H9 (cell line): ENCODE data around the gene TMEM181. TPM values are rescaled to one million over a fixed set of nuclear protein-coding genes. Genes with fewer than 3 reads are reported as not detected.
"Not testable (repeated sequence)": the region's sequence is repeated elsewhere in the genome, so short reads cannot be mapped to it uniquely, and the experiment has no call there.

ENCODE experiments used
- DNase-seq: peaks from one replicate; pipeline ENCODE4 v3.0.0-alpha.2; 2017
- H2AFZ ChIP-seq: one replicate; pipeline ENCODE4 v1.6.1; 2013; ENCODE audit warnings: mild to moderate bottlenecking, low read length, control low read depth, moderate library complexity
- H2AK5ac ChIP-seq: 2 replicates; pipeline ENCODE4 v1.6.1; 2013; ENCODE audit warnings: low read length, control low read depth, mixed read lengths; ENCODE audit not compliant: insufficient read length
- H2BK120ac ChIP-seq: one replicate; pipeline ENCODE4 v1.6.1; 2013; ENCODE audit warnings: low read depth, mild to moderate bottlenecking, low read length, control low read depth, inconsistent platforms; ENCODE audit not compliant: poor library complexity, severe bottlenecking
- H2BK12ac ChIP-seq: 2 replicates; pipeline ENCODE4 v1.6.1; 2013; ENCODE audit warnings: low read length, control low read depth, mixed read lengths, low read depth; ENCODE audit not compliant: insufficient read length
- H2BK15ac ChIP-seq: 2 replicates; pipeline ENCODE4 v1.6.1; 2013; ENCODE audit warnings: low read depth, low read length, control low read depth
- H2BK20ac ChIP-seq: one replicate; pipeline ENCODE4 v1.6.1; 2013; ENCODE audit warnings: low read depth, mild to moderate bottlenecking, low read length, control low read depth, inconsistent platforms; ENCODE audit not compliant: poor library complexity, severe bottlenecking
- H2BK5ac ChIP-seq: 2 replicates; pipeline ENCODE4 v1.6.1; 2013; ENCODE audit warnings: low read length, control low read depth, mixed read lengths; ENCODE audit not compliant: insufficient read length
- H3K14ac ChIP-seq: 2 replicates; pipeline ENCODE4 v1.6.1; 2013; ENCODE audit warnings: low read length, control low read depth; ENCODE audit not compliant: insufficient read depth
- H3K18ac ChIP-seq: 2 replicates; pipeline ENCODE4 v1.6.1; 2013; ENCODE audit warnings: low read depth, mild to moderate bottlenecking, mixed read lengths, low read length, control low read depth; ENCODE audit not compliant: insufficient read length
- H3K23ac ChIP-seq: 2 replicates; pipeline ENCODE4 v1.6.1; 2013; ENCODE audit warnings: low read length, control low read depth, mixed read lengths, low read depth; ENCODE audit not compliant: insufficient read length
- H3K23me2 ChIP-seq: 2 replicates; pipeline ENCODE4 v1.6.1; 2013; ENCODE audit warnings: low read depth, mild to moderate bottlenecking, mixed read lengths, low read length, control low read depth; ENCODE audit not compliant: insufficient read length, poor library complexity, severe bottlenecking
- H3K27ac ChIP-seq: 2 replicates; pipeline ENCODE4 v1.5.1; 2013; ENCODE audit warnings: low read length, control low read depth, mixed read lengths, low read depth; ENCODE audit not compliant: insufficient read length
- H3K27me3 ChIP-seq: 2 replicates; pipeline ENCODE4 v1.6.1; 2013; ENCODE audit warnings: low read length, control low read depth, inconsistent platforms; ENCODE audit not compliant: insufficient read depth
- H3K4ac ChIP-seq: 2 replicates; pipeline ENCODE4 v1.6.1; 2013; ENCODE audit warnings: low read depth, mild to moderate bottlenecking, control low read depth, inconsistent platforms, low read length, moderate library complexity
- H3K4me1 ChIP-seq: 2 replicates; pipeline ENCODE4 v1.6.1; 2013; ENCODE audit warnings: low read length, control low read depth, inconsistent platforms; ENCODE audit not compliant: insufficient read depth
- H3K4me2 ChIP-seq: 2 replicates; pipeline ENCODE4 v1.6.1; 2013; ENCODE audit warnings: low read length, control low read depth, mixed read lengths; ENCODE audit not compliant: insufficient read length, insufficient read depth
- H3K56ac ChIP-seq: 2 replicates; pipeline ENCODE4 v1.6.1; 2013; ENCODE audit warnings: low read depth, mild to moderate bottlenecking, mixed read lengths, low read length, control low read depth; ENCODE audit not compliant: insufficient read length
- H3K79me1 ChIP-seq: 2 replicates; pipeline ENCODE4 v1.6.1; 2013; ENCODE audit warnings: low read depth, mild to moderate bottlenecking, moderate library complexity, low read length, control low read depth, inconsistent platforms; ENCODE audit not compliant: insufficient read depth, poor library complexity, severe bottlenecking
- H3K79me2 ChIP-seq: 2 replicates; pipeline ENCODE4 v1.6.1; 2013; ENCODE audit warnings: low read length, control low read depth, inconsistent platforms; ENCODE audit not compliant: insufficient read depth
- H3K9ac ChIP-seq: 2 replicates; pipeline ENCODE4 v1.6.1; 2013; ENCODE audit warnings: low read length, control low read depth, mixed read lengths; ENCODE audit not compliant: insufficient read length; ENCODE audit errors: extremely low read depth
- H3K9me3 ChIP-seq: one replicate; pipeline ENCODE4 v1.6.1; 2013; ENCODE audit warnings: low read depth, low read length, inconsistent platforms; ENCODE audit not compliant: control insufficient read depth
- H3T11ph ChIP-seq: one replicate; pipeline ENCODE4 v1.6.1; 2013; ENCODE audit warnings: mild to moderate bottlenecking, low read length, control low read depth, inconsistent platforms
- H4K20me1 ChIP-seq: one replicate; pipeline ENCODE4 v1.6.1; 2013; ENCODE audit not compliant: control insufficient read depth, insufficient read length, insufficient read depth
- H4K5ac ChIP-seq: 2 replicates; pipeline ENCODE4 v1.6.1; 2013; ENCODE audit warnings: low read depth, mild to moderate bottlenecking, mixed read lengths, low read length, control low read depth; ENCODE audit not compliant: insufficient read length
- H4K8ac ChIP-seq: replicated peaks from 2 replicates; pipeline ENCODE4 v1.6.1; 2013; ENCODE audit warnings: low read length, control low read depth, mixed read lengths, low read depth; ENCODE audit not compliant: insufficient read length
- H4K91ac ChIP-seq: 2 replicates; pipeline ENCODE4 v1.6.1; 2013; ENCODE audit warnings: low read depth, mild to moderate bottlenecking, moderate library complexity, mixed read lengths, low read length, control low read depth; ENCODE audit not compliant: insufficient read length
- H3K27ac Mint-ChIP-seq, 3 experiments: 2 replicates in 2 of 3; 3 replicates in 1 of 3; pipeline ENCODE4 v1.8.0; 2020 to 2021; ENCODE audit warnings: mixed read lengths in 3 of 3, mild to moderate bottlenecking in 1 of 3, moderate library complexity in 1 of 3
- H3K27me3 Mint-ChIP-seq: 2 replicates; pipeline ENCODE4 v1.8.0; 2021; ENCODE audit warnings: low read depth, mild to moderate bottlenecking, moderate library complexity, mixed read lengths
- H3K36me3 Mint-ChIP-seq, 3 experiments: 2 replicates in 2 of 3; 3 replicates in 1 of 3; pipeline ENCODE4 v1.8.0; 2020 to 2021; ENCODE audit warnings: low read depth in 3 of 3, mixed read lengths in 3 of 3; ENCODE audit not compliant: insufficient read depth in 1 of 3
- H3K4me1 Mint-ChIP-seq, 2 experiments: 2 replicates each; pipeline ENCODE4 v1.8.0; 2020; ENCODE audit warnings: mixed read lengths in 2 of 2
- H3K4me3 Mint-ChIP-seq, 2 experiments: 2 replicates in 1 of 2; 3 replicates in 1 of 2; pipeline ENCODE4 v1.8.0; 2020 to 2021; ENCODE audit warnings: mild to moderate bottlenecking in 2 of 2, mixed read lengths in 2 of 2, moderate library complexity in 1 of 2
- H3K9me3 Mint-ChIP-seq, 2 experiments: 2 replicates in 1 of 2; 3 replicates in 1 of 2; pipeline ENCODE4 v1.8.0; 2020; ENCODE audit warnings: mild to moderate bottlenecking in 2 of 2, mixed read lengths in 2 of 2, moderate library complexity in 1 of 2
- WGBS: extraction: QIAGEN DNeasy Blood & Tissue Kit; methylation state at CpG from one replicate; pipeline ENCODE4 v1.1.7; 2013; ENCODE audit warnings: missing lambda C conversion rate, low lambda C conversion rate, mixed read lengths; ENCODE audit not compliant: insufficient read length; ENCODE audit errors: extremely low coverage; 5-methylcytosine and 5-hydroxymethylcytosine counted together
- total RNA-seq: library from RNA; stranded (reverse); gene quantifications from 2 replicates; pipeline ENCODE4 v1.2.1, GENCODE V29; 2021
- TF ChIP-seq, protein P1 (sequence below): fragments of 200-600 bp; sonication (generic); conservative IDR thresholded peaks from 3 replicates; pipeline ENCODE4 v1.8.0; 2021; ENCODE audit warnings: antibody characterized with exemption, mild to moderate bottlenecking

The TMEM181 gene
- total RNA-seq, 1 experiment from 2014 or later = 24.4 TPM

DNA sequence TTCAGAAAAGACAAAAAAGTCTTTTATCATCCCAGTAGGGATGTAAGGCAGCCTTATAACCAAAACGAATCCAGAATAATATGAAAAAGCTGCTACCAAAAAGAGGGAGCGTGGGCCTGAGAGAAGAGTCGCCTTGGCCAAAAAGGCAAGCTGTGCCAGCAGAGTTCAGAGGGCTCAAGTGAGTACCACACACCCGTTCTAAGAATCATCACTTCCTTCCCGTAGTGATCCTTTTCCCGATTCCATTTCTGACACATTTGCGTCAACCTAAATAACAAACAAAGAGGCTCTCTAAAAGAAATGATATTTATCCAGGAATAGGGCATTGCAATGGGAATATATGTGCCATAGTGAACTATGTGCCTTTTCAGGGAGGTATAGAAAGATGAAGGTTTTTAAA, 3.8 kb upstream of the TMEM181 start:
- Mint-ChIP-seq H3K36me3 (peaks cover 0 to under 1% (median 0%) of the 10 kb centered on the region in 3 experiments; a peak in 1 of 7 replicates), H3K27ac (no peak overlapping the region)
- no peak overlapping the region for H3K4me2 ChIP-seq

GRCh38 chr6:158557110-158557509, 2.8 kb upstream of the TMEM181 start:
- H3K27ac ChIP-seq, H3K4me1 ChIP-seq, DNase-seq, H4K8ac ChIP-seq, H4K91ac ChIP-seq, H2BK15ac ChIP-seq, H3K56ac ChIP-seq, H3T11ph ChIP-seq, H2BK120ac ChIP-seq, H2BK20ac ChIP-seq, H4K20me1 ChIP-seq, H3K27me3 ChIP-seq, H3K9me3 ChIP-seq, H3K14ac ChIP-seq, H3K23ac ChIP-seq, H3K4ac ChIP-seq, H3K27ac Mint-ChIP-seq, H3K79me1 ChIP-seq, H3K9me3 Mint-ChIP-seq, H3K27me3 Mint-ChIP-seq, H2BK5ac ChIP-seq, H3K18ac ChIP-seq, H2BK12ac ChIP-seq, H3K36me3 Mint-ChIP-seq, H2AK5ac ChIP-seq, H3K4me3 Mint-ChIP-seq, H3K23me2 ChIP-seq, H4K5ac ChIP-seq, H2AFZ ChIP-seq, H3K79me2 ChIP-seq, H3K9ac ChIP-seq, H3K4me2 ChIP-seq: not testable (repeated sequence)
- peaks cover 24 to 25% of the 10 kb centered on the region in 2 experiments for H3K4me1 Mint-ChIP-seq
- no CpG with 5 or more reads among the region's 3 CpGs for WGBS

More for the DNA sequence above, 3.8 kb upstream of the TMEM181 start:
- no peak for DNase-seq
- Histone ChIP-seq H2BK12ac (no peak overlapping the region), H3T11ph (no peak overlapping the region), H3K79me1 (no peaks in the 10 kb centered on the region), H2AFZ (no peak overlapping the region), H3K4ac (no peak overlapping the region), H3K79me2 (peaks cover 1% of the 10 kb centered on the region; the same call in 1 of the 2 replicates), H3K9ac (no peak overlapping the region), H3K18ac (no peak overlapping the region), H3K4me1 (peaks cover 5% of the 10 kb centered on the region; the same call in 1 of the 2 replicates), H3K14ac (no peak overlapping the region), H2BK20ac (no peak overlapping the region), H2AK5ac (no peak overlapping the region), H4K91ac (no peak overlapping the region), H2BK120ac (no peak overlapping the region), H2BK5ac (no peak overlapping the region), H3K23me2 (peaks cover 4% of the 10 kb centered on the region), H4K8ac (no peak overlapping the region), H4K20me1 (no peaks in the 10 kb centered on the region), H3K56ac (no peak overlapping the region), H3K27me3 (no peaks in the 10 kb centered on the region), H4K5ac (no peak overlapping the region), H3K27ac (no peak overlapping the region), H3K23ac (no peak overlapping the region), H2BK15ac (no peak overlapping the region), H3K9me3 (no peaks in the 10 kb centered on the region)
- Mint-ChIP-seq H3K27me3 (no peaks in the 10 kb centered on the region), H3K9me3 (no peaks in the 10 kb centered on the region), H3K4me1 (peaks cover 14 to 15% of the 10 kb centered on the region in 2 experiments), H3K4me3 (no peak overlapping the region)
- TF ChIP-seq, protein P1, sequence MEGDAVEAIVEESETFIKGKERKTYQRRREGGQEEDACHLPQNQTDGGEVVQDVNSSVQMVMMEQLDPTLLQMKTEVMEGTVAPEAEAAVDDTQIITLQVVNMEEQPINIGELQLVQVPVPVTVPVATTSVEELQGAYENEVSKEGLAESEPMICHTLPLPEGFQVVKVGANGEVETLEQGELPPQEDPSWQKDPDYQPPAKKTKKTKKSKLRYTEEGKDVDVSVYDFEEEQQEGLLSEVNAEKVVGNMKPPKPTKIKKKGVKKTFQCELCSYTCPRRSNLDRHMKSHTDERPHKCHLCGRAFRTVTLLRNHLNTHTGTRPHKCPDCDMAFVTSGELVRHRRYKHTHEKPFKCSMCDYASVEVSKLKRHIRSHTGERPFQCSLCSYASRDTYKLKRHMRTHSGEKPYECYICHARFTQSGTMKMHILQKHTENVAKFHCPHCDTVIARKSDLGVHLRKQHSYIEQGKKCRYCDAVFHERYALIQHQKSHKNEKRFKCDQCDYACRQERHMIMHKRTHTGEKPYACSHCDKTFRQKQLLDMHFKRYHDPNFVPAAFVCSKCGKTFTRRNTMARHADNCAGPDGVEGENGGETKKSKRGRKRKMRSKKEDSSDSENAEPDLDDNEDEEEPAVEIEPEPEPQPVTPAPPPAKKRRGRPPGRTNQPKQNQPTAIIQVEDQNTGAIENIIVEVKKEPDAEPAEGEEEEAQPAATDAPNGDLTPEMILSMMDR = no peak
- no CpG with 5 or more reads among the region's 7 CpGs for WGBS
